ENCODE results near the gene PRDM15. TPM values are rescaled to one million over a fixed set of nuclear protein-coding genes. Genes with fewer than 3 reads are reported as not detected.

The PRDM15 gene
- total RNA-seq, 1 experiment from 2014 or later, result 16.7 TPM

GRCh38 chr21:41776778-41777177 lies 102.4 kb downstream of the PRDM15 start:
- intact Hi-C loops (cut with micrococcal nuclease; ENCODE audit: unreplicated experiment), result loop anchor here (5.0 kb wide), 1 partner anchor 494 kb away; no protein-coding TSS in a partner anchor
- no peaks in the 10 kb centered on the region for H3K27me3 ChIP-seq (replicated peaks; ENCODE audit: insufficient read depth, low read depth, low read length, poor library complexity)
- no peak overlapping the region for H3K27ac ChIP-seq (ENCODE audit: low read depth, low read length, poor library complexity, severe bottlenecking)
- H3K36me3 ChIP-seq (ENCODE audit: insufficient read depth, low read length, poor library complexity, severe bottlenecking), result no peaks in the 10 kb centered on the region
- POLR2A ChIA-PET (ENCODE audit: low non-redundant PET), result no interaction called here
- BruUV-seq (replicated peaks), result no TSS peak
- CTCF ChIA-PET, result interaction anchor here (0.6 to 1.2 kb wide), 2 partner anchors 39 to 163 kb away, joined by 3 to 8 read pairs; no protein-coding TSS in a partner anchor
- no peaks in the 10 kb centered on the region for H3K9me3 ChIP-seq (ENCODE audit: low read depth, low read length, poor library complexity, severe bottlenecking)
- TF ChIP-seq EZH2 (IDR thresholded peaks at IDR 0.05; ENCODE audit: borderline replicate concordance, low read depth, low read length, poor library complexity, severe bottlenecking), result no peak
- no peak for TF ChIP-seq CTCF (conservative IDR thresholded peaks at IDR 0.05; ENCODE audit: low read depth, low read length)
- H3K4me1 ChIP-seq (ENCODE audit: insufficient read depth, low read length, poor library complexity, severe bottlenecking), result peaks cover 35% of the 10 kb centered on the region
- H3K4me3 ChIP-seq (ENCODE audit: low read depth, low read length, poor library complexity, severe bottlenecking), result no peak overlapping the region
- no peak for DNase-seq (ENCODE audit: low spot score)

DNA sequence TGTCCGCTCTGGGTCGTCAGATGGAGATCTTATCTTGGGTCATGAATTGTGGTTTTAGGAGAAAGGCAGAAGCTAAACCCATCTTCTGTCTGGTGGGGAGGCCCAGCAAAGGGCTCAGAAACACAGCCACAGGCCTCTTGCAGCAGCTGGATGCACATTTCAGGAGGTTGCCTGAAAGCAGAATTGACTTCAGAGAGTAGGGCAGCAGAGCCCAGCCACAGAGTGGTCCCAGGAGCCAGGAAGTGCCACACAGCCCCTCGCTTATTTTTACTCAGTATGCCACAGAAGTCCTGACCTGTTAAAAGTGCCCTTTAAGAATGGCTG lies 104.0 kb downstream of the PRDM15 start:
- intact Hi-C loops (cut with micrococcal nuclease; ENCODE audit: unreplicated experiment), result loop anchor here (5.0 kb wide), 1 partner anchor 493 kb away; no protein-coding TSS in a partner anchor
- POLR2A ChIA-PET (ENCODE audit: low non-redundant PET), result no interaction called here
- CTCF ChIA-PET, result no interaction called here

GRCh38 chr21:41774467-41775148 lies 104.5 kb downstream of the PRDM15 start:
- H3K36me3 ChIP-seq (ENCODE audit: insufficient read depth, low read length, poor library complexity, severe bottlenecking), result no peaks in the 10 kb centered on the region
- CTCF ChIA-PET, result no interaction called here
- H3K27ac ChIP-seq (ENCODE audit: low read depth, low read length, poor library complexity, severe bottlenecking), result no peak overlapping the region
- POLR2A ChIA-PET (ENCODE audit: low non-redundant PET), result no interaction called here
- H3K4me1 ChIP-seq (ENCODE audit: insufficient read depth, low read length, poor library complexity, severe bottlenecking), result peaks cover 20% of the 10 kb centered on the region
- DNase-seq (ENCODE audit: low spot score), result no peak
- no peak overlapping the region for H3K4me3 ChIP-seq (ENCODE audit: low read depth, low read length, poor library complexity, severe bottlenecking)
- no TSS peak for BruUV-seq (replicated peaks)
- intact Hi-C loops (cut with micrococcal nuclease; ENCODE audit: unreplicated experiment), result loop anchor here (5.0 kb wide), 1 partner anchor 492 kb away; no protein-coding TSS in a partner anchor
- H3K9me3 ChIP-seq (ENCODE audit: low read depth, low read length, poor library complexity, severe bottlenecking), result no peaks in the 10 kb centered on the region
- H3K27me3 ChIP-seq (replicated peaks; ENCODE audit: insufficient read depth, low read depth, low read length, poor library complexity), result no peaks in the 10 kb centered on the region
- TF ChIP-seq CTCF (conservative IDR thresholded peaks at IDR 0.05; ENCODE audit: low read depth, low read length) (no peak), EZH2 (IDR thresholded peaks at IDR 0.05; ENCODE audit: borderline replicate concordance, low read depth, low read length, poor library complexity, severe bottlenecking) (no peak)

More for the DNA sequence above, 104.0 kb downstream of the PRDM15 start:
- H3K27ac ChIP-seq (ENCODE audit: low read depth, low read length, poor library complexity, severe bottlenecking), result no peak overlapping the region
- no peak for DNase-seq (ENCODE audit: low spot score)
- H3K27me3 ChIP-seq (replicated peaks; ENCODE audit: insufficient read depth, low read depth, low read length, poor library complexity), result no peaks in the 10 kb centered on the region
- no peaks in the 10 kb centered on the region for H3K36me3 ChIP-seq (ENCODE audit: insufficient read depth, low read length, poor library complexity, severe bottlenecking)
- BruUV-seq (replicated peaks), result no TSS peak
- peaks cover 23% of the 10 kb centered on the region for H3K4me1 ChIP-seq (ENCODE audit: insufficient read depth, low read length, poor library complexity, severe bottlenecking)
- TF ChIP-seq EZH2 (IDR thresholded peaks at IDR 0.05; ENCODE audit: borderline replicate concordance, low read depth, low read length, poor library complexity, severe bottlenecking), result no peak
- no peak for TF ChIP-seq CTCF (conservative IDR thresholded peaks at IDR 0.05; ENCODE audit: low read depth, low read length)
- no peak overlapping the region for H3K4me3 ChIP-seq (ENCODE audit: low read depth, low read length, poor library complexity, severe bottlenecking)
- H3K9me3 ChIP-seq (ENCODE audit: low read depth, low read length, poor library complexity, severe bottlenecking), result no peaks in the 10 kb centered on the region

Data from A673 (cell line).